SU-DHL-6 (cell line): ENCODE measurements around the gene CNTD1.

Experiments
- H2AFZ ChIP-seq: fragments of 200-600 bp; sonication (generic); 2 replicates; pipeline ENCODE4 v1.6.1; 2014; ENCODE audit warnings: low read depth, mild to moderate bottlenecking, moderate library complexity, mixed read lengths, antibody characterized with exemption, low read length; ENCODE audit not compliant: severe bottlenecking
- H3F3A ChIP-seq: fragments of 200-600 bp; shearing (Covaris generic); 2 replicates; pipeline ENCODE4 v1.6.0; 2016; ENCODE audit warnings: antibody characterized with exemption, mild to moderate bottlenecking; ENCODE audit not compliant: insufficient read depth
- H3K27ac ChIP-seq: fragments of 200-600 bp; sonication (generic); 2 replicates; pipeline ENCODE4 v1.5.1; 2016; ENCODE audit warnings: low read depth, mild to moderate bottlenecking, low read length, moderate library complexity, mixed read lengths
- H3K27me3 ChIP-seq: fragments of 200-600 bp; sonication (generic), shearing (Covaris generic); 2 replicates; pipeline ENCODE4 v1.6.0; 2014; ENCODE audit warnings: mild to moderate bottlenecking, low read length
- H3K36me3 ChIP-seq: fragments of 200-600 bp; sonication (generic); 2 replicates; pipeline ENCODE4 v1.6.1; 2014; ENCODE audit warnings: mild to moderate bottlenecking, low read length, mixed read lengths
- H3K4me2 ChIP-seq: fragments of 300-600, 200-600 bp; shearing (Covaris generic), sonication (generic); 2 replicates; pipeline ENCODE4 v1.6.0; 2014; ENCODE audit warnings: low read length, low read depth, mild to moderate bottlenecking; ENCODE audit not compliant: poor library complexity, severe bottlenecking
- H3K4me3 ChIP-seq: fragments of 200-600 bp; sonication (generic); 2 replicates; pipeline ENCODE4 v1.5.1; 2014; ENCODE audit warnings: antibody characterized with exemption, low read length, mild to moderate bottlenecking, mixed read lengths; ENCODE audit not compliant: insufficient read depth, poor library complexity, severe bottlenecking
- H3K79me2 ChIP-seq: fragments of 200-600 bp; sonication (generic); 2 replicates; pipeline ENCODE4 v1.6.1; 2014; ENCODE audit warnings: mild to moderate bottlenecking, low read length, moderate library complexity; ENCODE audit not compliant: insufficient read depth
- H3K9ac ChIP-seq: fragments of 200-600 bp; sonication (generic); 2 replicates; pipeline ENCODE4 v1.7.0; 2014; ENCODE audit warnings: mild to moderate bottlenecking, low read length
- H3K9me2 ChIP-seq: fragments of 200-600 bp; sonication (generic); replicated peaks from 2 replicates; pipeline ENCODE4 v1.6.1; 2014; ENCODE audit warnings: low read length; ENCODE audit not compliant: insufficient read depth
- H3K9me3 ChIP-seq: fragments of 200-600 bp; sonication (generic); 2 replicates; pipeline ENCODE4 v1.6.1; 2014; ENCODE audit warnings: low read length, mixed read lengths; ENCODE audit not compliant: insufficient read depth
- H4K20me1 ChIP-seq: fragments of 200-600 bp; sonication (generic); 2 replicates; pipeline ENCODE4 v1.6.1; 2014; ENCODE audit warnings: low read depth, mild to moderate bottlenecking, antibody characterized with exemption, low read length, moderate library complexity, mixed read lengths
- EZH2phosphoT487 ChIP-seq: fragments of 200-600 bp; sonication (generic), shearing (Covaris generic); conservative IDR thresholded peaks from 2 replicates; pipeline ENCODE4 v1.6.1; 2018; ENCODE audit warnings: mild to moderate bottlenecking, antibody characterized with exemption, low read length, moderate library complexity, mixed read lengths
- TF ChIP-seq, protein P1 (sequence below): fragments of 200-600 bp; sonication (generic); IDR thresholded peaks from one replicate; pipeline ENCODE4 v1.5.1; 2017; ENCODE audit warnings: antibody characterized with exemption, mild to moderate bottlenecking, low read length, moderate library complexity; ENCODE audit not compliant: insufficient read depth, poor library complexity, severe bottlenecking

Gene CNTD1, protein sequence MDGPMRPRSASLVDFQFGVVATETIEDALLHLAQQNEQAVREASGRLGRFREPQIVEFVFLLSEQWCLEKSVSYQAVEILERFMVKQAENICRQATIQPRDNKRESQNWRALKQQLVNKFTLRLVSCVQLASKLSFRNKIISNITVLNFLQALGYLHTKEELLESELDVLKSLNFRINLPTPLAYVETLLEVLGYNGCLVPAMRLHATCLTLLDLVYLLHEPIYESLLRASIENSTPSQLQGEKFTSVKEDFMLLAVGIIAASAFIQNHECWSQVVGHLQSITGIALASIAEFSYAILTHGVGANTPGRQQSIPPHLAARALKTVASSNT

DNA sequence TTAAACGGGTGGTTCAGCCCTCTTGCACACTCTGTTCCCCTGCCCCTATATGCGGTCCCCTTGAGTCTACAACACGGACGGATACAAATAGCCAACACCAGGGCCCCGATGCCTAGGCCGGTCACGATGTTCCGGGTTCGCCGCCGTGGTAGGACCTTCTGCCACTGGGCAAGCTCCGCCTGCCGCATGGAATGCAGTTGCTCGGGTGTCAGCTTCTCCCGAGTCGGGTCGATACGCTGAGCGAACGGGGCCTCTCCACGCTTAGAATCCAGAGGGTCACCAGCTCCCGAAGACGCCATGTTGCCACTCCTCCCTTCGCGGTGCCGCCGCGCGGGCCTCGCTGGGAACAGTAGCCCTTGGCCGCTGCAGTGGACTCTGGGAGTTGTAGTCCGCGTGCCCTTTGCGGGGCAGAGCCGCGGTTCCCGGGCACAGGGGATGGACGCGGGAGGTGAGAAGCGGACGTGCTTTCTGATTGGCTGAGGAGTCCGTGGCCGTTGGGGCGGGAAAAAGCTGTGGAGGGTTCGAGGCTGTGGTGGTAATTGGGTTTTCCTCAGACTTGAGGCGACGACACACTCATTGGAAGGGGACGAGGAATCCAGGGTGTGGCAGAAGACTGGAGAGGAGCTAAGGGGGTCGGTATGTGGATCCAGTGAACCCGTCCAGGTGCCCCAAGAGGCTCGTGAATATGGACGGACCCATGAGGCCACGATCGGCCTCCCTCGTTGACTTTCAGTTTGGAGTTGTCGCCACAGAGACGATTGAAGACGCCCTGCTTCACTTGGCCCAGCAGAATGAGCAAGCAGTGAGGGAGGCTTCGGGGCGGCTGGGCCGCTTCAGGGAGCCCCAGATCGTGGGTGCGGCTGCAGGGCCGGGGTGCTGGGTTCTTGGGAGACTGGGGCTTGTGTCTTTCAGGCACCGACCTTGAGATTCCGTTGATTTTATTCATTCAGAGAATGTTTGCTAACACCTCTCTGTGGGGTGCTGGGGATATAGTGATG, at the start of gene CNTD1, which contains the start of gene COA3:
Gene CNTD1 (plus strand): TSS at position 479 of the 998 bp plus-strand sequence. CDS start 207 bp downstream, at position 686.
Gene COA3 (minus strand): TSS at position 322 of the 998 bp plus-strand sequence. CDS start 23 bp downstream, at position 299.
- Histone ChIP-seq H2AFZ (peak within 1 kb of the TSS; percentile 85), H3K9ac (peak within 1 kb of the TSS; percentile 57), H3K9me2 (no peaks in the 10 kb centered on the region), H3K27me3 (no peaks in the 10 kb centered on the region), H3K27ac (no peak within 1 kb of the TSS), H3K79me2 (no peaks in the 10 kb centered on the region), H3F3A (no peaks in the 10 kb centered on the region), H3K4me2 (peak within 1 kb of the TSS; percentile 76), H3K4me3 (peak within 1 kb of the TSS; percentile 60), H4K20me1 (no peaks in the 10 kb centered on the region), H3K36me3 (no peaks in the 10 kb centered on the region), H3K9me3 (no peaks in the 10 kb centered on the region)
- no peak for TF ChIP-seq EZH2phosphoT487
- TF ChIP-seq, protein P1, sequence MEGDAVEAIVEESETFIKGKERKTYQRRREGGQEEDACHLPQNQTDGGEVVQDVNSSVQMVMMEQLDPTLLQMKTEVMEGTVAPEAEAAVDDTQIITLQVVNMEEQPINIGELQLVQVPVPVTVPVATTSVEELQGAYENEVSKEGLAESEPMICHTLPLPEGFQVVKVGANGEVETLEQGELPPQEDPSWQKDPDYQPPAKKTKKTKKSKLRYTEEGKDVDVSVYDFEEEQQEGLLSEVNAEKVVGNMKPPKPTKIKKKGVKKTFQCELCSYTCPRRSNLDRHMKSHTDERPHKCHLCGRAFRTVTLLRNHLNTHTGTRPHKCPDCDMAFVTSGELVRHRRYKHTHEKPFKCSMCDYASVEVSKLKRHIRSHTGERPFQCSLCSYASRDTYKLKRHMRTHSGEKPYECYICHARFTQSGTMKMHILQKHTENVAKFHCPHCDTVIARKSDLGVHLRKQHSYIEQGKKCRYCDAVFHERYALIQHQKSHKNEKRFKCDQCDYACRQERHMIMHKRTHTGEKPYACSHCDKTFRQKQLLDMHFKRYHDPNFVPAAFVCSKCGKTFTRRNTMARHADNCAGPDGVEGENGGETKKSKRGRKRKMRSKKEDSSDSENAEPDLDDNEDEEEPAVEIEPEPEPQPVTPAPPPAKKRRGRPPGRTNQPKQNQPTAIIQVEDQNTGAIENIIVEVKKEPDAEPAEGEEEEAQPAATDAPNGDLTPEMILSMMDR = no peak

DNA sequence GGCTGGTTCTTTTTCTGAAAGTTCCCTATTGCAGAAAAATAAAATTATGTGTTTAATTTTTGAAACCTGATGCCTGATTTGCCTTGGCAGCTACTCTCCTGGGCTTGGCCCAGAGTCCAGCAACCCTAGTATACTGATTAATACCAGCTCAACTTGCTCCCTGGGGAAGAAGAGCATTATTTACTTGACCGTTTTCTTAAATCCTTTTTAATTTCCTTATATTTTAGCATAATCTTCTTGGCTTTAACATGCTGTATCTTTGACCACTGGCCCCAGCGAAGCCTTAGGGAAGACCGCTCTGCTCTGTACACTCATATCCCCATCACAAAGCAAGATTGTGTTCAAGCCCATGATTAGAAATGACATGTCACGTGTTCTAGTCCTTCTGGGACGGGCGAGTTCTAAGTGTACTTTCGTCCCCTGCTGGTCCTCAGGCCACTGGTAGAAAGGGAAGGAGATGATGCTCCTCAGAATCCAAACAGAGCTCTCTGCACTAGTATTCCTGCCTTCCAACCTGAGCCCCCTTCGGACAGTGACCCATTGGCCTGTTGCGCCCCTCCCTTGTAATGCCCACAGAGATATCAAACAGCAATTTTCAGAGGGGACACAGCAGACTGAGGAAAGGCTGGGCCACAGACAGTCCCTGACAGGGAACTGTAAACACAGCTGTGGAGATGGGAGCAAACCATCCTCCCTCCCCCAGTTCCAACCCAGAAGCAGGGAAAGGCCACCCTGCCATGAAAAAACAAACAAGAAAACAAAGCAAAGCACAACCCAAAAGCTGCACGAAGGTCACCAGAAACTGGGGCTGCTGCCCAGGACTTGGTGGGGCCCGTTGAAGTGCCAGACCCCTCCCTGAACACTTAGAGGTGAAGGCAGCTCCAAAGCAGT, 49.5 kb upstream of the CNTD1 start:
- Histone ChIP-seq H3K9me3 (no peaks in the 10 kb centered on the region), H3K4me3 (no peak overlapping the region), H3K27ac (no peak overlapping the region), H4K20me1 (no peaks in the 10 kb centered on the region), H3K27me3 (no peaks in the 10 kb centered on the region), H3K79me2 (peaks cover 2% of the 10 kb centered on the region), H3K9me2 (no peaks in the 10 kb centered on the region), H3K9ac (no peak overlapping the region), H3K36me3 (no peaks in the 10 kb centered on the region), H3K4me2 (no peak overlapping the region), H3F3A (no peaks in the 10 kb centered on the region), H2AFZ (no peak overlapping the region)
- TF ChIP-seq, protein P1 = no peak
- TF ChIP-seq EZH2phosphoT487 = no peak

DNA sequence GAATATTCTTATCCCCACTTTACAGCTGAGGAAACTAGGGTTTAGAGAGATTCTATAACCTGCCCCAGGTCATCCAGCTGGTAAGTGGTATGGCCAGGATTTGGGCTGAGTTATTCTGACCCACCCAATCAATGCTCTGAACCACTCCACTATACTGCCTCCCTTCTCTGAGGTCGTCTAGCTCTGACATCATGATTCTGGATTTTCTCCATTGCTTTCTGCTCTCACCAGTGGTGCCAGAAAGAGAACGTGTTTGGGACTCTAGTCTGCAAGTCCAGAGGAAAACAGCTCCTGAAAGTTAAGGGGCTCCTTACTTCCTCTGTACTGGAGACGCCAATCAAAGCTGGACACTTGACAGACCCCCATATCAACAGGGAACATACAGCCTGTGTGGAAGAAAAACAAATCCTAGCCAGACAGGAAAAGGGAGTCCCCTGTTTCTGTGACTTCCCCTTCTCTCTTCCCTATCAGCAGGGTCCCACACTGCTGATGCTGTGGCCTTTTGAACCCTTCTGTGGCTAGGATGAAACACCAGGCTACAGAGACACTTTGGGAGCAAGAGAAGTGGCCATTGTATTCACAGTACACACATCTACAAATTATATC, 47.8 kb upstream of the CNTD1 start:
- Histone ChIP-seq H3K9me2 (no peaks in the 10 kb centered on the region), H2AFZ (no peak overlapping the region)

More for the DNA sequence above, 47.8 kb upstream of the CNTD1 start:
- Histone ChIP-seq H3K4me3 (no peak overlapping the region), H3K9me3 (no peaks in the 10 kb centered on the region), H3K4me2 (no peak overlapping the region), H3K79me2 (no peaks in the 10 kb centered on the region), H3K9ac (no peak overlapping the region), H3K36me3 (no peaks in the 10 kb centered on the region), H3K27ac (no peak overlapping the region), H3F3A (no peaks in the 10 kb centered on the region), H3K27me3 (no peaks in the 10 kb centered on the region), H4K20me1 (no peaks in the 10 kb centered on the region)
- TF ChIP-seq, protein P1 = no peak
- TF ChIP-seq EZH2phosphoT487 = no peak
